Endodermal cell (in vitro differentiated cells): ENCODE data around the gene BBOX1. TPM values are rescaled to one million over a fixed set of nuclear protein-coding genes. Genes with fewer than 3 reads are reported as not detected.
"Not testable (repeated sequence)": the region's sequence is repeated elsewhere in the genome, so short reads cannot be mapped to it uniquely, and the experiment has no call there.

Experiments used
- DNase-seq: peaks from one replicate; pipeline ENCODE4 v3.0.0-alpha.2; 2017
- H3K27ac ChIP-seq: 2 replicates; pipeline ENCODE4 v1.5.1; 2013; ENCODE audit warnings: mild to moderate bottlenecking, low read depth, low read length, moderate library complexity
- H3K27me3 ChIP-seq: 2 replicates; pipeline ENCODE4 v1.6.1; 2013; ENCODE audit warnings: mild to moderate bottlenecking, low read length, moderate library complexity; ENCODE audit not compliant: insufficient read depth, control insufficient read depth, poor library complexity, severe bottlenecking
- H3K36me3 ChIP-seq: 2 replicates; pipeline ENCODE4 v1.7.0; 2013; ENCODE audit warnings: mild to moderate bottlenecking, low read length, moderate library complexity; ENCODE audit not compliant: control insufficient read depth, insufficient read depth
- H3K4me1 ChIP-seq: one replicate; pipeline ENCODE4 v1.7.0; 2013; ENCODE audit warnings: low read length; ENCODE audit not compliant: control insufficient read depth, insufficient read depth
- H3K4me3 ChIP-seq: 2 replicates; pipeline ENCODE4 v1.5.1; 2013; ENCODE audit warnings: mild to moderate bottlenecking, low read length, moderate library complexity
- H3K9ac ChIP-seq: 2 replicates; pipeline ENCODE4 v1.6.1; 2013; ENCODE audit warnings: mild to moderate bottlenecking, low read length, moderate library complexity; ENCODE audit not compliant: poor library complexity, severe bottlenecking; ENCODE audit errors: extremely low read depth
- H3K9me3 ChIP-seq: 2 replicates; pipeline ENCODE4 v1.6.1; 2013; ENCODE audit warnings: mild to moderate bottlenecking, low read length, moderate library complexity; ENCODE audit not compliant: control insufficient read depth
- H3K27ac Mint-ChIP-seq: 2 replicates; pipeline ENCODE4 v1.8.0; 2020; ENCODE audit warnings: mixed read lengths
- H3K27me3 Mint-ChIP-seq: 2 replicates; pipeline ENCODE4 v1.8.0; 2021; ENCODE audit warnings: mild to moderate bottlenecking, mixed read lengths; ENCODE audit not compliant: insufficient read depth
- H3K36me3 Mint-ChIP-seq: 2 replicates; pipeline ENCODE4 v1.8.0; 2020; ENCODE audit warnings: low read depth, mixed read lengths
- H3K4me1 Mint-ChIP-seq: 2 replicates; pipeline ENCODE4 v1.8.0; 2020; ENCODE audit warnings: mixed read lengths
- H3K4me3 Mint-ChIP-seq: 2 replicates; pipeline ENCODE4 v1.8.0; 2020; ENCODE audit warnings: mild to moderate bottlenecking, moderate library complexity, mixed read lengths
- H3K9me3 Mint-ChIP-seq: 2 replicates; pipeline ENCODE4 v1.8.0; 2020; ENCODE audit warnings: mild to moderate bottlenecking, mixed read lengths
- CTCF ChIP-seq: fragments of 200-600 bp; sonication (generic); conservative IDR thresholded peaks from 2 replicates; pipeline ENCODE4 v1.5.0; 2021; ENCODE audit warnings: antibody characterized with exemption, mild to moderate bottlenecking
- WGBS, 2 experiments: methylation state at CpG; one replicate each; pipeline versions ENCODE4 v1.1.5 to v1.1.7; 2013; ENCODE audit warnings: missing lambda C conversion rate in 2 of 2, mixed read lengths in 1 of 2; ENCODE audit not compliant: insufficient coverage in 1 of 2, insufficient read length in 1 of 2; 5-methylcytosine and 5-hydroxymethylcytosine counted together
- total RNA-seq, 2 donors: library from RNA; stranded (reverse); fragmentation: NEBNext Ultra II Directional in 1 of 2; extraction: Animal tissue kit (Norgen Biotek cat#: 25700) in 1 of 2; gene quantifications; 2 replicates in 1 of 2; 3 replicates in 1 of 2; pipeline ENCODE4 v1.2.1, GENCODE V29; 2021

The BBOX1 gene
- total RNA-seq, 2 donors from 2014 or later = not detected

GRCh38 chr11:27130806-27131205 lies 90.2 kb downstream of the BBOX1 start:
- H3K4me1 Mint-ChIP-seq = no peaks in the 10 kb centered on the region
- Histone ChIP-seq H3K4me3 (no peak overlapping the region), H3K36me3 (no peaks in the 10 kb centered on the region), H3K4me1 (no peaks in the 10 kb centered on the region), H3K9ac (no peak overlapping the region), H3K27me3 (no peaks in the 10 kb centered on the region), H3K9me3 (peaks cover 13% of the 10 kb centered on the region), H3K27ac (no peak overlapping the region)
- TF ChIP-seq CTCF = no peak
- H3K27ac Mint-ChIP-seq = no peak overlapping the region
- DNase-seq = no peak
- H3K9me3 Mint-ChIP-seq = peaks cover 14% of the 10 kb centered on the region
- no peaks in the 10 kb centered on the region for H3K27me3 Mint-ChIP-seq
- peaks cover 15% of the 10 kb centered on the region for H3K36me3 Mint-ChIP-seq
- no peak overlapping the region for H3K4me3 Mint-ChIP-seq

GRCh38 chr11:27135924-27136329 lies 95.3 kb downstream of the BBOX1 start:
- H3K27ac Mint-ChIP-seq, H3K4me3 ChIP-seq, H3K27ac ChIP-seq, DNase-seq, H3K4me1 Mint-ChIP-seq, H3K27me3 ChIP-seq, H3K9ac ChIP-seq, H3K4me3 Mint-ChIP-seq, H3K36me3 ChIP-seq, H3K4me1 ChIP-seq, H3K27me3 Mint-ChIP-seq: not testable (repeated sequence)
- H3K9me3 ChIP-seq = peaks cover 35% of the 10 kb centered on the region
- Mint-ChIP-seq H3K36me3 (peaks cover 27% of the 10 kb centered on the region), H3K9me3 (peaks cover 34% of the 10 kb centered on the region)
- 88 to 94% methylated on average over 6 to 8 of the region's 8 CpGs for WGBS, 2 experiments

GRCh38 chr11:27138716-27139115 lies 98.1 kb downstream of the BBOX1 start:
- H3K4me3 ChIP-seq = no peak overlapping the region
- peaks cover 44% of the 10 kb centered on the region for H3K9me3 Mint-ChIP-seq
- H3K4me1 ChIP-seq = no peaks in the 10 kb centered on the region
- no peaks in the 10 kb centered on the region for H3K4me1 Mint-ChIP-seq
- H3K27ac Mint-ChIP-seq = no peak overlapping the region
- TF ChIP-seq CTCF = no peak
- H3K9ac ChIP-seq = no peak overlapping the region
- H3K27me3 Mint-ChIP-seq = no peaks in the 10 kb centered on the region
- H3K4me3 Mint-ChIP-seq = no peak overlapping the region
- H3K36me3 Mint-ChIP-seq = peaks cover 37% of the 10 kb centered on the region
- H3K27ac ChIP-seq = no peak overlapping the region
- H3K9me3 ChIP-seq = peaks cover 41% of the 10 kb centered on the region
- no peaks in the 10 kb centered on the region for H3K27me3 ChIP-seq
- H3K36me3 ChIP-seq = no peaks in the 10 kb centered on the region
- DNase-seq = no peak

- Mint-ChIP-seq H3K27ac (no peak overlapping the region), H3K36me3 (peaks cover 35% of the 10 kb centered on the region), H3K9me3 (peaks cover 41% of the 10 kb centered on the region), H3K4me1 (no peaks in the 10 kb centered on the region), H3K27me3 (no peaks in the 10 kb centered on the region), H3K4me3 (no peak overlapping the region)
- no peaks in the 10 kb centered on the region for H3K27me3 ChIP-seq
- no peak overlapping the region for H3K9ac ChIP-seq
- no peaks in the 10 kb centered on the region for H3K4me1 ChIP-seq
- no peak for TF ChIP-seq CTCF
- DNase-seq = no peak
- no peak overlapping the region for H3K4me3 ChIP-seq
- H3K36me3 ChIP-seq = no peaks in the 10 kb centered on the region
- H3K9me3 ChIP-seq = peaks cover 37% of the 10 kb centered on the region
- H3K27ac ChIP-seq = no peak overlapping the region
These were observed 99.2 kb downstream of the BBOX1 start for GRCh38 chr11:27139742-27140367.
